GM06990 (cell line): Measurements from ENCODE around the gene ETV4.
A peak's percentile ranks its signal among the peaks of the same experiment; 100 is the strongest.

Experiments used
- DNase-seq: peaks from one replicate; pipeline ENCODE4 v3.0.0-alpha.2; 2011; ENCODE audit not compliant: insufficient read length; ENCODE audit errors: extremely low read depth
- H3K27me3 ChIP-seq: replicated peaks from 2 replicates; pipeline ENCODE4 v1.6.0; 2011; ENCODE audit warnings: low read length; ENCODE audit not compliant: control insufficient read depth, insufficient read depth
- H3K36me3 ChIP-seq: 2 replicates; pipeline ENCODE4 v1.5.1; 2011; ENCODE audit warnings: low read length; ENCODE audit not compliant: control insufficient read depth, insufficient read depth
- H3K4me3 ChIP-seq: replicated peaks from 2 replicates; pipeline ENCODE4 v1.5.1; 2011; ENCODE audit warnings: low read depth, mild to moderate bottlenecking, control low read depth, low read length
- CTCF ChIP-seq: IDR thresholded peaks from 2 replicates; pipeline ENCODE4 v1.5.1; 2011; ENCODE audit warnings: low read length, control low read depth, mild to moderate bottlenecking, inconsistent platforms; ENCODE audit not compliant: insufficient read depth, poor library complexity, severe bottlenecking

The ETV4 gene

DNA sequence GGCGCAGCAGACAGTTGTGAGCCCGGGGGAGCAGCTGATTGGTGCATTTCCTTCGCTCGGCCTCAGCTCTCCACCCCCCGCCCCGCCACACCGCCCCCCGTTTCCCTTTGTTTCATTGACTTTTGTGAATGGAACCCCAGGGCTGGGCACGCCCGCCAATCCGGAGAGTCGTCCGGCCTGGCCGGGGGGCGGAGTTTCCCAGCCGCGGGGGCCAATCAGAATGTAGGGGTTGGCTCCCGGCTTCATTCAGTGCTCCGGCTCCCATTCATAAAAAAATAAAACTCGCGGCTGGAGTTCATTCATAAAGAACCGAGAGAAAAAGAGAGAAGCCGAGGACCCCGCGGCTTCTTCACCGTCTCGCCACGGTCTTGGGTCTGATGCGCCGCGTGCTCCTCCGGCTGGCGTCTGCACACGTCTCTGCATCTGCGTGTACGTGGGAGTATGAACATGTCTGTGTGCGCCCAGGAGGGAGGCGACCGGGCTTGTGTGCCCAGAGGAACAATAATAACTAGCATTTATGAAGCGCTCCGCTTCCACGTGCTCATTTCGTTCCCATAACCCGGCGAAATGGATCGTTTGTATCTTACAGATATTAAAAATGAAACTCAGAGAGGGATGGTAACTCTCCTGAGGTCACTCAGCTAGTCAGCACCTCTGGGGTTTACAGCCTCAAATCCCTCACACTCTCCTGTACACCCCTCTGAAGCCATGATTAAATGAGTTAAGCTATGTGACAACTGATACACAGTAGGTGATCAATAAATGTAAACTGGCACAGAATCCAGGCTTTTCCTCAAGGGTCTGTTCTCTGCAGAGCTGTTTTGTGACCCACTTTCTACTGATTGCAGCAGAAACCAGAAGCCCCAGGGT is at the start of gene ETV4:
Gene ETV4, minus strand, starts transcription at position 22 of the 870 bp plus-strand sequence. CDS start 723 bp downstream, outside the sequence.
- H3K4me3 ChIP-seq: peak within 1 kb of the TSS; percentile 69
- H3K36me3 ChIP-seq: no peaks in the 10 kb centered on the region

DNA sequence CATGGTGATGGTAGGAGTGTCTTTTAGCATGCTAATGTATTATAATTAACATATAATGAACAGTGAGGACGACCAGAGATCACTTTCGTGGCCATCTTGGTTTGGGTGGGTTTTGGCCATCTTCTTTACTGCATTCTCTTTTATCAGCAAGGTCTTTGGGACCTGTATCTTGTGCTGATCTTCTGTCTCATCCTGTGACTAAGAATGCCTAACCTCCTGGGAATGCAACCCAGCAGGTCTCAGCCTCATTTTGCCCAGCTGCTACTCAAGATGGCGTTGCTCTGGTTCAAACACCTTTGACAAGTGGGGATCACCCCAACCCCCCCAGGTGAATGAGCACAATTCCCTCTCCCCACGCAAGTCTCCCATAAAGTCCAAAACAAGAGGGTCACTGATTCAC is 49.3 kb upstream of the ETV4 start:
- Histone ChIP-seq H3K36me3 (no peaks in the 10 kb centered on the region), H3K27me3 (no peaks in the 10 kb centered on the region), H3K4me3 (no peak overlapping the region)
- DNase-seq: no peak
- TF ChIP-seq CTCF: no peak

More for the DNA sequence above, at the start of gene ETV4:
- DNase-seq: peak; percentile 93
- TF ChIP-seq CTCF: no peak
- no peaks in the 10 kb centered on the region for H3K27me3 ChIP-seq

GRCh38 chr17:43591779-43592562 is 45.8 kb upstream of the ETV4 start:
- no peaks in the 10 kb centered on the region for H3K27me3 ChIP-seq
- no peaks in the 10 kb centered on the region for H3K36me3 ChIP-seq
- no peak for TF ChIP-seq CTCF
- no peak for DNase-seq
- no peak overlapping the region for H3K4me3 ChIP-seq

- no peaks in the 10 kb centered on the region for H3K36me3 ChIP-seq
- no peak for TF ChIP-seq CTCF
- no peak overlapping the region for H3K4me3 ChIP-seq
- no peaks in the 10 kb centered on the region for H3K27me3 ChIP-seq
- DNase-seq: no peak
Measured at GRCh38 chr17:43591001-43591400, 44.9 kb upstream of the ETV4 start.

DNA sequence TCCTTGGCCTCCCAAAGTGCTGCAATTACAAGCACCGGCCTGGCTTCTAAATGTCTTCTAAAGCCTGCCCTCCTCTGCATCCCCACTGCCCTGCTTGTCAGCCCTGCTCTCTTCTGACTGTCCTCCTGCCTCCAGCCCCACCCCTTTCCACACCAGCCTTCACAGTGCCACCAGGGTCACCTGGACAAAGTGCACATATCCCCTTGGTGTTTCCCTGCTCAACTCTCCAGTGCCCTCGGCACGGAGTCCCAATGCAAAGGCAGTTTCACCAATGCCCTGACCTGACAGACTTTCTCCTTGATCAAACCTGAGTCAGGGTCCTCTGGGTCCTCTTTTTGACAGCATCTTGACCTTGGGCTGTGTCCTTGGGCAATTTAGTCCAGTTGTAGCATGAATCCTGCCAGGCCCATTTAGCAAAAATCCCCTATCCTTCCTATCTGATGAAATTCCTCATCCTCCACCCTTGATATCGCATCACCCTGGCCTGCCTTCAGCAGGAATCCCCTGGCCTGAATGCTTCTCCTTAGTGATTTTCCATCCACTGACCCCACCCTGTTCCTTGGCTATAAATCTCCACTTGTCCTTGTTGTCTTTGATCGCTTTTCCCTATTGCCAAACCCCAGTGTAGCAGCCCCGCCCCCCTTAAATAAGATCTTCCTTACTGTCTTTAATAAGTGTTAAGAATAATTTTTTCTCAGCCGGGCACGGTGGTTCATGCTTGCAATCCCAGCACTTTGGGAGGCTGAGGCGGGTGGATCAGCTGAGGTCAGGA is 42.7 kb upstream of the ETV4 start:
- Histone ChIP-seq H3K4me3 (no peak overlapping the region), H3K27me3 (no peaks in the 10 kb centered on the region), H3K36me3 (no peaks in the 10 kb centered on the region)
- TF ChIP-seq CTCF: no peak
- no peak for DNase-seq
